Mesendoderm (in vitro differentiated cells): Measurements from ENCODE around the gene PIK3CB.

ENCODE experiments used
- DNase-seq: peaks from one replicate; pipeline ENCODE4 v3.0.0; 2013
- H2AK5ac ChIP-seq: 2 replicates; pipeline ENCODE4 v1.6.1; 2013; ENCODE audit warnings: low read length, inconsistent platforms
- H2BK120ac ChIP-seq: 2 replicates; pipeline ENCODE4 v1.6.1; 2013; ENCODE audit warnings: low read depth, mild to moderate bottlenecking, low read length, moderate library complexity, mixed read lengths
- H2BK15ac ChIP-seq: replicated peaks from 2 replicates; pipeline ENCODE4 v1.6.1; 2013; ENCODE audit warnings: low read depth, mild to moderate bottlenecking, moderate library complexity
- H2BK5ac ChIP-seq: 2 replicates; pipeline ENCODE4 v1.6.1; 2013; ENCODE audit warnings: low read length, inconsistent platforms
- H3K18ac ChIP-seq: 2 replicates; pipeline ENCODE4 v1.6.1; 2013; ENCODE audit warnings: mild to moderate bottlenecking, low read length, mixed read lengths
- H3K23ac ChIP-seq: one replicate; pipeline ENCODE4 v1.6.1; 2013; ENCODE audit warnings: low read length
- H3K27ac ChIP-seq: 2 replicates; pipeline ENCODE4 v1.5.1; 2013; ENCODE audit warnings: low read depth, mild to moderate bottlenecking, inconsistent platforms, low read length, moderate library complexity
- H3K27me3 ChIP-seq: 2 replicates; pipeline ENCODE4 v1.6.1; 2013; ENCODE audit warnings: low read length, control low read depth, mild to moderate bottlenecking, inconsistent platforms; ENCODE audit not compliant: insufficient read depth, poor library complexity
- H3K36me3 ChIP-seq: 2 replicates; pipeline ENCODE4 v1.6.1; 2013; ENCODE audit warnings: low read length, inconsistent platforms; ENCODE audit not compliant: control insufficient read depth, insufficient read depth
- H3K4ac ChIP-seq: one replicate; pipeline ENCODE4 v1.6.1; 2013; ENCODE audit warnings: low read depth, mild to moderate bottlenecking, low read length, moderate library complexity
- H3K4me1 ChIP-seq: 2 replicates; pipeline ENCODE4 v1.6.1; 2013; ENCODE audit warnings: low read depth, low read length, inconsistent platforms; ENCODE audit not compliant: control insufficient read depth
- H3K4me2 ChIP-seq: 2 replicates; pipeline ENCODE4 v1.6.1; 2013; ENCODE audit warnings: low read length
- H3K4me3 ChIP-seq: 2 replicates; pipeline ENCODE4 v1.5.1; 2013; ENCODE audit warnings: mild to moderate bottlenecking, low read length
- H3K56ac ChIP-seq: one replicate; pipeline ENCODE4 v1.6.1; 2013; ENCODE audit warnings: low read length
- H3K79me1 ChIP-seq: 2 replicates; pipeline ENCODE4 v1.6.1; 2013; ENCODE audit warnings: low read length, inconsistent platforms
- H3K79me2 ChIP-seq: 2 replicates; pipeline ENCODE4 v1.6.1; 2013; ENCODE audit warnings: mild to moderate bottlenecking, low read length; ENCODE audit not compliant: control insufficient read depth, insufficient read depth
- H3K9ac ChIP-seq: 2 replicates; pipeline ENCODE4 v1.6.1; 2013; ENCODE audit warnings: low read length, inconsistent platforms
- H4K5ac ChIP-seq: one replicate; pipeline ENCODE4 v1.6.1; 2013; ENCODE audit warnings: low read length
- H4K8ac ChIP-seq: one replicate; pipeline ENCODE4 v1.6.1; 2013; ENCODE audit warnings: low read depth, mild to moderate bottlenecking, control low read depth, low read length, moderate library complexity
- WGBS: extraction: QIAGEN DNeasy Blood & Tissue Kit; methylation state at CpG from one replicate; pipeline ENCODE4 v1.1.7; 2013; ENCODE audit warnings: low lambda C conversion rate, missing lambda C conversion rate; ENCODE audit not compliant: insufficient coverage; ENCODE audit errors: extremely low coverage; 5-methylcytosine and 5-hydroxymethylcytosine counted together

Gene PIK3CB

DNA sequence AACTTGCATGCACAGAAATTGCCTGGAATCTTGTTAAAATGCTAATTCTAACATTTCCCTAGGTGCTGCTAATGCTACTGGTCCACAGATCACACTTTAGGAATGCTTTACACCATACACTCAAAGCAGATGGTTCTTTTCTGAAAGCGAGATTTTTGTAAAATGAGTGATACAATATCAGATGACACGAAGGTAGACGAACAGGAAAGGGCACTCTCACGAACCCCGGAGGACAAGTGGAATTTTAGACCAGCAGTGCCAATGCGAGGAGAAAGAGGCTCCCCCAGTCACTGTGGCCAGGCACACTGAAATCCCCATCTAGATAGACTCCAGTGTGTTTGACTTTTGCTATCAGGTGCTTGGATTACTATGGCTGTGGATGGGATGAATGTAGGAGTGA, 205.2 kb downstream of the PIK3CB start:
- no peak overlapping the region for H3K9ac ChIP-seq
- no peaks in the 10 kb centered on the region for H3K79me1 ChIP-seq
- no peak overlapping the region for H2BK120ac ChIP-seq
- no peaks in the 10 kb centered on the region for H3K4me1 ChIP-seq
- H4K5ac ChIP-seq, result no peak overlapping the region
- DNase-seq, result no peak
- H3K27ac ChIP-seq, result no peak overlapping the region
- no peaks in the 10 kb centered on the region for H3K79me2 ChIP-seq
- H3K4ac ChIP-seq, result no peak overlapping the region
- H3K56ac ChIP-seq, result no peak overlapping the region
- H3K18ac ChIP-seq, result no peak overlapping the region
- H2BK5ac ChIP-seq, result no peak overlapping the region
- no peak overlapping the region for H3K4me3 ChIP-seq
- H3K27me3 ChIP-seq, result no peaks in the 10 kb centered on the region
- WGBS, result no CpG with 5 or more reads among the region's 6 CpGs
- no peak overlapping the region for H2AK5ac ChIP-seq
- H2BK15ac ChIP-seq, result no peak overlapping the region
- H3K23ac ChIP-seq, result no peak overlapping the region
- H3K4me2 ChIP-seq, result no peak overlapping the region
- H3K36me3 ChIP-seq, result no peaks in the 10 kb centered on the region
- H4K8ac ChIP-seq, result no peak overlapping the region

DNA sequence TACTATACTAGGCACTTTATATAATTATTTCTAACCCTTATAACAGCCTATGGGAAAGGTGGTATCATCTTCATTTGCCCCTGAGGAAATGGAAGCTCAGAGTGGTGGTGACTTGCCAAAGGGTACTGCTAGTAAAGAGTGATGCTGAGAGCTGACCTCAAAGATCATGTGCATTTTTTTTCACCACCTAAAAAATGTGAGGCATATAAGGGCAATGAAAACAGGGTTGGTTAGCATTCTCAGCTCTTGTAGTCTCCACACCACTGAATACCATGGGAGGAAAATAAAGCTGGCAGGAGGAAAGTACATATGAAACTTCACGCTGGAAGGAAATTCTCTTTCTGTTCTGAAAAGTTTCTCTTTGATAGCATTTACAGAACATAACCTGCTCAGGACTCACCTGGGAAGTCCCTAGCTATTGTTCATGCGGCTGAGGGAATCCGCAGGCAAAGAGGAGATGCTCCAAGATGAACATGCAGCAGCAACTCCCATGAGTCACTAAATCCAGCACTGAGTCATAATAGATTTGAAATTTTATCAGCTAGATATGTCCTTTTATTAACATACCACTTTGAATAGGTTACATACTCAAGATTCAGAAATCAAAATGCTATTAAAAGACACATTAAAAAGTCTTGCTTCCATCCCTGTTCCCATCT, 208.9 kb downstream of the PIK3CB start:
- Histone ChIP-seq H3K9ac (no peak overlapping the region), H3K23ac (no peak overlapping the region), H3K27me3 (no peaks in the 10 kb centered on the region), H3K56ac (no peak overlapping the region), H3K79me1 (no peaks in the 10 kb centered on the region), H3K18ac (no peak overlapping the region), H3K4ac (no peak overlapping the region), H3K27ac (no peak overlapping the region), H3K4me3 (no peak overlapping the region), H2AK5ac (no peak overlapping the region), H4K5ac (no peak overlapping the region), H2BK5ac (no peak overlapping the region), H3K4me1 (no peaks in the 10 kb centered on the region), H3K36me3 (no peaks in the 10 kb centered on the region), H4K8ac (no peak overlapping the region), H2BK120ac (no peak overlapping the region), H3K79me2 (no peaks in the 10 kb centered on the region), H3K4me2 (no peak overlapping the region), H2BK15ac (no peak overlapping the region)
- WGBS, result no CpG with 5 or more reads among the region's 3 CpGs
- no peak for DNase-seq

GRCh38 chr3:138624518-138624917, 210.2 kb downstream of the PIK3CB start:
- H3K18ac ChIP-seq, result no peak overlapping the region
- H3K56ac ChIP-seq, result no peak overlapping the region
- no peak overlapping the region for H2BK5ac ChIP-seq
- no peak overlapping the region for H3K23ac ChIP-seq
- no peak overlapping the region for H3K4me2 ChIP-seq
- no peak overlapping the region for H2BK15ac ChIP-seq
- no peak overlapping the region for H2BK120ac ChIP-seq
- no peaks in the 10 kb centered on the region for H3K79me1 ChIP-seq
- no peaks in the 10 kb centered on the region for H3K36me3 ChIP-seq
- no peak overlapping the region for H3K4me3 ChIP-seq
- H4K8ac ChIP-seq, result no peak overlapping the region
- H3K9ac ChIP-seq, result no peak overlapping the region
- no peak overlapping the region for H3K27ac ChIP-seq
- H2AK5ac ChIP-seq, result no peak overlapping the region
- no peak for DNase-seq
- no peaks in the 10 kb centered on the region for H3K79me2 ChIP-seq
- no peaks in the 10 kb centered on the region for H3K27me3 ChIP-seq
- no peaks in the 10 kb centered on the region for H3K4me1 ChIP-seq
- no peak overlapping the region for H4K5ac ChIP-seq
- H3K4ac ChIP-seq, result no peak overlapping the region

GRCh38 chr3:138620431-138620830, 214.3 kb downstream of the PIK3CB start:
- no peak overlapping the region for H2BK120ac ChIP-seq
- no peak overlapping the region for H3K9ac ChIP-seq
- no peak overlapping the region for H2BK5ac ChIP-seq
- no peaks in the 10 kb centered on the region for H3K27me3 ChIP-seq
- no peak overlapping the region for H3K4ac ChIP-seq
- no peak overlapping the region for H2BK15ac ChIP-seq
- no peaks in the 10 kb centered on the region for H3K36me3 ChIP-seq
- DNase-seq, result no peak
- no peak overlapping the region for H3K4me2 ChIP-seq
- no peaks in the 10 kb centered on the region for H3K79me1 ChIP-seq
- no peaks in the 10 kb centered on the region for H3K79me2 ChIP-seq
- H3K27ac ChIP-seq, result no peak overlapping the region
- WGBS, result no CpG with 5 or more reads among the region's 4 CpGs
- no peak overlapping the region for H4K5ac ChIP-seq
- H2AK5ac ChIP-seq, result no peak overlapping the region
- H4K8ac ChIP-seq, result no peak overlapping the region
- no peaks in the 10 kb centered on the region for H3K4me1 ChIP-seq
- H3K18ac ChIP-seq, result no peak overlapping the region
- no peak overlapping the region for H3K23ac ChIP-seq
- H3K4me3 ChIP-seq, result no peak overlapping the region
- no peak overlapping the region for H3K56ac ChIP-seq

DNA sequence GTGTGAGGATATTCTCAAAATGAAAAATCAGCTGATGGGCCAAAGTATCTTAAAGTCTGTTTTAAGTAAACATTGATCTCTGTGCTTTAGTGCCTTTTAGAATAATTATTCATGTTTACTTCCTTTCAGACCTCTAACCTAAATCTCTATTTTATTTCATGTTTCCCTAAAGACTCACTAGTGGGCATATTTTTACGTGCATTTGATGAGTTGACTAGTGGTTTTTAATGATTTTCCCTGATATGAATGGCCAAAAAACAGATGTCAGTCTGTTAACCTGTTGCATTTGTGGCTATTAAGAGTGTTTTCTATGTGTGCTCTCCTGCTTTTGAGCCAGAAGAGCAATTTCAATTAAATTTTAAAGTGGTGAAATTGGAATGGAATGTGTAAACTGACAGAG, 219.3 kb downstream of the PIK3CB start:
- no peak overlapping the region for H3K18ac ChIP-seq
- H3K36me3 ChIP-seq, result no peaks in the 10 kb centered on the region
- no peak overlapping the region for H4K5ac ChIP-seq
- H3K79me1 ChIP-seq, result no peaks in the 10 kb centered on the region
- H3K4me1 ChIP-seq, result no peaks in the 10 kb centered on the region
- no peak for DNase-seq
- WGBS, result no CpG with 5 or more reads among the region's 1 CpG
- no peak overlapping the region for H2BK15ac ChIP-seq
- H4K8ac ChIP-seq, result no peak overlapping the region
- no peaks in the 10 kb centered on the region for H3K27me3 ChIP-seq
- H2BK5ac ChIP-seq, result no peak overlapping the region
- H3K9ac ChIP-seq, result no peak overlapping the region
- no peak overlapping the region for H3K23ac ChIP-seq
- H3K4me2 ChIP-seq, result no peak overlapping the region
- no peak overlapping the region for H2BK120ac ChIP-seq
- no peak overlapping the region for H3K27ac ChIP-seq
- no peak overlapping the region for H2AK5ac ChIP-seq
- H3K56ac ChIP-seq, result no peak overlapping the region
- no peak overlapping the region for H3K4ac ChIP-seq
- no peaks in the 10 kb centered on the region for H3K79me2 ChIP-seq
- H3K4me3 ChIP-seq, result no peak overlapping the region

GRCh38 chr3:138609898-138610266, 224.8 kb downstream of the PIK3CB start:
- H3K4me1 ChIP-seq, result no peaks in the 10 kb centered on the region

More at GRCh38 chr3:138609898-138610266, 224.8 kb downstream of the PIK3CB start:
- Histone ChIP-seq H2BK15ac (no peak overlapping the region), H3K27ac (no peak overlapping the region), H3K23ac (no peak overlapping the region), H3K79me2 (no peaks in the 10 kb centered on the region), H3K36me3 (no peaks in the 10 kb centered on the region), H4K8ac (no peak overlapping the region), H4K5ac (no peak overlapping the region), H3K4me2 (no peak overlapping the region), H2BK5ac (no peak overlapping the region), H2BK120ac (no peak overlapping the region), H3K27me3 (no peaks in the 10 kb centered on the region), H3K18ac (no peak overlapping the region), H3K9ac (no peak overlapping the region), H2AK5ac (no peak overlapping the region), H3K4me3 (no peak overlapping the region), H3K79me1 (no peaks in the 10 kb centered on the region), H3K4ac (no peak overlapping the region), H3K56ac (no peak overlapping the region)
- no peak for DNase-seq
- WGBS, result no CpG with 5 or more reads among the region's 6 CpGs
